ENCODE results near the gene PTGER2. TPM values are rescaled to one million over a fixed set of nuclear protein-coding genes. Genes with fewer than 3 reads are reported as not detected.
A peak's percentile ranks its signal among the peaks of the same experiment; 100 is the strongest.

The PTGER2 gene
- total and polyA plus RNA-seq, 4 experiments from 2014 or later: 29.4 to 259 (median 135) TPM

- Mint-ChIP-seq H3K36me3 (peaks cover 3 to 13% of the 10 kb centered on the region in 2 donors), H3K27me3 (peaks cover 12 to 19% of the 10 kb centered on the region in 2 donors), H3K9me3 (no peaks in the 10 kb centered on the region), H3K4me3 (peak overlapping the region; percentile 92 to 98 (median 96)), H3K27ac (peak overlapping the region in 4 of 7 donors; percentile 32 to 82 (median 64)), H3K4me1 (peaks cover 31 to 65% (median 49%) of the 10 kb centered on the region in 4 donors)
- Histone ChIP-seq H3K27me3 (ENCODE audit: insufficient read depth, low read length) (peaks cover 12% of the 10 kb centered on the region), H3K36me3 (ENCODE audit: insufficient read depth, low read length) (no peaks in the 10 kb centered on the region), H3K9me3 (ENCODE audit: control insufficient read depth in 1 of 2, low read length in 2 of 2) (no peaks in the 10 kb centered on the region), H3K4me3 (ENCODE audit: low read length in 2 of 2) (peak overlapping the region; percentile 60 to 65), H3K4me1 (ENCODE audit: insufficient read depth, low read length) (peaks cover 48% of the 10 kb centered on the region), H3K27ac (ENCODE audit: low read depth, low read length) (no peak overlapping the region)
- ChIA-PET POLR2A (ENCODE audit: partially characterized antibody) (no interaction called here), CTCF (ENCODE audit: partially characterized antibody) (interaction anchor here (1.2 kb wide), 1 partner anchor 225 kb away, joined by 6 read pairs; no protein-coding TSS in a partner anchor)
- intact Hi-C loops (cut with micrococcal nuclease): no loop called here
- DNase-seq: no peak
These were observed 45.0 kb upstream of the PTGER2 start for GRCh38 chr14:52269100-52269499.

- H3K9me3 Mint-ChIP-seq: no peaks in the 10 kb centered on the region
- peaks cover 29 to 62% (median 47%) of the 10 kb centered on the region in 4 donors for H3K4me1 Mint-ChIP-seq
- peaks cover 12 to 19% of the 10 kb centered on the region in 2 donors for H3K27me3 Mint-ChIP-seq
- Histone ChIP-seq H3K4me1 (ENCODE audit: insufficient read depth, low read length) (peaks cover 47% of the 10 kb centered on the region), H3K9me3 (ENCODE audit: control insufficient read depth in 1 of 2, low read length in 2 of 2) (no peaks in the 10 kb centered on the region), H3K27me3 (ENCODE audit: insufficient read depth, low read length) (peaks cover 12% of the 10 kb centered on the region), H3K4me3 (ENCODE audit: low read length in 2 of 2) (peak overlapping the region in 1 of 2 donors; percentile 60), H3K36me3 (ENCODE audit: insufficient read depth, low read length) (no peaks in the 10 kb centered on the region), H3K27ac (ENCODE audit: low read depth, low read length) (no peak overlapping the region)
- ChIA-PET POLR2A (ENCODE audit: partially characterized antibody) (no interaction called here), CTCF (ENCODE audit: partially characterized antibody) (interaction anchor here (1.2 to 4.3 kb wide), 2 partner anchors 124 to 226 kb away, joined by 6 to 16 read pairs; no protein-coding TSS in a partner anchor)
- intact Hi-C loops (cut with micrococcal nuclease): loop anchor here (10.0 kb wide), 1 partner anchor 125 kb away; no protein-coding TSS in a partner anchor
- DNase-seq: no peak
- peaks cover 3 to 13% of the 10 kb centered on the region in 2 donors for H3K36me3 Mint-ChIP-seq
- peak overlapping the region; percentile 46 to 98 (median 96) for H3K4me3 Mint-ChIP-seq
- peak overlapping the region in 1 of 7 donors; percentile 13 for H3K27ac Mint-ChIP-seq
These were observed 44.1 kb upstream of the PTGER2 start for GRCh38 chr14:52269982-52270381.

- Mint-ChIP-seq H3K4me3 (peak overlapping the region in 3 of 8 donors; percentile 1 to 54 (median 13)), H3K27me3 (peaks cover 12 to 19% of the 10 kb centered on the region in 2 donors), H3K27ac (peak overlapping the region in 3 of 7 donors; percentile 35 to 75 (median 70)), H3K9me3 (no peaks in the 10 kb centered on the region), H3K36me3 (peaks cover 3 to 15% of the 10 kb centered on the region in 2 donors), H3K4me1 (peaks cover 18 to 46% (median 34%) of the 10 kb centered on the region in 4 donors)
- intact Hi-C loops (cut with micrococcal nuclease): loop anchor here (10.0 kb wide), 1 partner anchor 127 kb away; no protein-coding TSS in a partner anchor
- H3K36me3 ChIP-seq (ENCODE audit: insufficient read depth, low read length): no peaks in the 10 kb centered on the region
- H3K4me3 ChIP-seq (ENCODE audit: low read length in 2 of 2): no peak overlapping the region
- POLR2A ChIA-PET (ENCODE audit: partially characterized antibody): interaction anchor here (1.1 kb wide), 1 partner anchor 95 kb away, joined by 3 read pairs; no protein-coding TSS in a partner anchor
- H3K4me1 ChIP-seq (ENCODE audit: insufficient read depth, low read length): peaks cover 32% of the 10 kb centered on the region
- DNase-seq: no peak
- CTCF ChIA-PET (ENCODE audit: partially characterized antibody): interaction anchor here (0.8 to 4.3 kb wide), 5 partner anchors 15 to 986 kb away, joined by 3 to 37 read pairs (median 5); no protein-coding TSS in a partner anchor
- no peak overlapping the region for H3K27ac ChIP-seq (ENCODE audit: low read depth, low read length)
- peaks cover 12% of the 10 kb centered on the region for H3K27me3 ChIP-seq (ENCODE audit: insufficient read depth, low read length)
- no peaks in the 10 kb centered on the region for H3K9me3 ChIP-seq (ENCODE audit: control insufficient read depth in 1 of 2, low read length in 2 of 2)
These were observed 42.6 kb upstream of the PTGER2 start for GRCh38 chr14:52271538-52271937.

GRCh38 chr14:52272375-52272774 lies 41.7 kb upstream of the PTGER2 start:
- Histone ChIP-seq H3K27me3 (ENCODE audit: insufficient read depth, low read length) (peaks cover 12% of the 10 kb centered on the region), H3K9me3 (ENCODE audit: control insufficient read depth in 1 of 2, low read length in 2 of 2) (no peaks in the 10 kb centered on the region), H3K4me3 (ENCODE audit: low read length in 2 of 2) (no peak overlapping the region), H3K27ac (ENCODE audit: low read depth, low read length) (no peak overlapping the region), H3K36me3 (ENCODE audit: insufficient read depth, low read length) (no peaks in the 10 kb centered on the region), H3K4me1 (ENCODE audit: insufficient read depth, low read length) (peaks cover 23% of the 10 kb centered on the region)
- intact Hi-C loops (cut with micrococcal nuclease): loop anchor here (1.0 to 10.0 kb wide), 2 partner anchors 128 to 276 kb away; no protein-coding TSS in a partner anchor
- POLR2A ChIA-PET (ENCODE audit: partially characterized antibody): interaction anchor here (1.1 kb wide), 1 partner anchor 96 kb away, joined by 3 read pairs; no protein-coding TSS in a partner anchor
- Mint-ChIP-seq H3K4me3 (peak overlapping the region in 5 of 8 donors; percentile 16 to 73 (median 33)), H3K27ac (peak overlapping the region in 3 of 7 donors; percentile 36 to 74 (median 70)), H3K4me1 (peaks cover 14 to 38% (median 26%) of the 10 kb centered on the region in 4 donors), H3K9me3 (no peaks in the 10 kb centered on the region), H3K27me3 (peaks cover 12 to 16% of the 10 kb centered on the region in 2 donors), H3K36me3 (peaks cover 9 to 17% of the 10 kb centered on the region in 2 donors)
- DNase-seq: peak in 4 of 5 donors; percentile 43 to 49 (median 46)
- CTCF ChIA-PET (ENCODE audit: partially characterized antibody): interaction anchor here (0.7 to 4.3 kb wide), 7 partner anchors 14 to 987 kb away, joined by 3 to 37 read pairs (median 5); no protein-coding TSS in a partner anchor

GRCh38 chr14:52275372-52275771 lies 38.7 kb upstream of the PTGER2 start:
- Mint-ChIP-seq H3K27me3 (peaks cover 2 to 4% of the 10 kb centered on the region in 2 donors), H3K4me3 (peak overlapping the region in 1 of 8 donors; percentile 5), H3K27ac (peak overlapping the region in 1 of 7 donors; percentile 74), H3K9me3 (no peaks in the 10 kb centered on the region), H3K36me3 (peaks cover 8 to 11% of the 10 kb centered on the region in 2 donors), H3K4me1 (peaks cover 3 to 28% (median 18%) of the 10 kb centered on the region in 4 donors)
- Histone ChIP-seq H3K36me3 (ENCODE audit: insufficient read depth, low read length) (no peaks in the 10 kb centered on the region), H3K27ac (ENCODE audit: low read depth, low read length) (no peak overlapping the region), H3K9me3 (ENCODE audit: control insufficient read depth in 1 of 2, low read length in 2 of 2) (no peaks in the 10 kb centered on the region), H3K27me3 (ENCODE audit: insufficient read depth, low read length) (no peaks in the 10 kb centered on the region), H3K4me1 (ENCODE audit: insufficient read depth, low read length) (peaks cover 7% of the 10 kb centered on the region), H3K4me3 (ENCODE audit: low read length in 2 of 2) (no peak overlapping the region)
- no peak for DNase-seq
- POLR2A ChIA-PET (ENCODE audit: partially characterized antibody): no interaction called here
- CTCF ChIA-PET (ENCODE audit: partially characterized antibody): interaction anchor here (1.5 kb wide), 1 partner anchor 142 kb away, joined by 3 read pairs; no protein-coding TSS in a partner anchor
- intact Hi-C loops (cut with micrococcal nuclease): loop anchor here (10.0 kb wide), 1 partner anchor 131 kb away; no protein-coding TSS in a partner anchor

GRCh38 chr14:52277552-52277951 lies 36.6 kb upstream of the PTGER2 start:
- Mint-ChIP-seq H3K4me1 (peaks cover 8 to 35% (median 22%) of the 10 kb centered on the region in 4 donors), H3K27ac (no peak overlapping the region), H3K9me3 (no peaks in the 10 kb centered on the region), H3K36me3 (peaks cover 8% of the 10 kb centered on the region in 2 donors), H3K27me3 (no peaks in the 10 kb centered on the region), H3K4me3 (no peak overlapping the region)
- Histone ChIP-seq H3K27ac (ENCODE audit: low read depth, low read length) (no peak overlapping the region), H3K27me3 (ENCODE audit: insufficient read depth, low read length) (no peaks in the 10 kb centered on the region), H3K4me1 (ENCODE audit: insufficient read depth, low read length) (peaks cover 10% of the 10 kb centered on the region), H3K4me3 (ENCODE audit: low read length in 2 of 2) (no peak overlapping the region), H3K9me3 (ENCODE audit: control insufficient read depth in 1 of 2, low read length in 2 of 2) (no peaks in the 10 kb centered on the region), H3K36me3 (ENCODE audit: insufficient read depth, low read length) (no peaks in the 10 kb centered on the region)
- DNase-seq: no peak
- CTCF ChIA-PET (ENCODE audit: partially characterized antibody): no interaction called here
- intact Hi-C loops (cut with micrococcal nuclease): loop anchor here (10.0 kb wide), 1 partner anchor 133 kb away; no protein-coding TSS in a partner anchor
- POLR2A ChIA-PET (ENCODE audit: partially characterized antibody): no interaction called here

- no peaks in the 10 kb centered on the region for H3K27me3 ChIP-seq (ENCODE audit: insufficient read depth, low read length)
- H3K27me3 Mint-ChIP-seq: no peaks in the 10 kb centered on the region
- H3K9me3 ChIP-seq (ENCODE audit: control insufficient read depth in 1 of 2, low read length in 2 of 2): no peaks in the 10 kb centered on the region
- CTCF ChIA-PET (ENCODE audit: partially characterized antibody): interaction anchor here (0.8 kb wide), 1 partner anchor 19 kb away, joined by 3 read pairs; no protein-coding TSS in a partner anchor
- H3K27ac Mint-ChIP-seq: peak overlapping the region in 1 of 7 donors; percentile 25
- H3K4me1 Mint-ChIP-seq: peaks cover 10 to 33% (median 22%) of the 10 kb centered on the region in 4 donors
- H3K4me1 ChIP-seq (ENCODE audit: insufficient read depth, low read length): peaks cover 10% of the 10 kb centered on the region
- H3K9me3 Mint-ChIP-seq: no peaks in the 10 kb centered on the region
- no peak overlapping the region for H3K4me3 ChIP-seq (ENCODE audit: low read length in 2 of 2)
- H3K36me3 Mint-ChIP-seq: peaks cover 5 to 8% of the 10 kb centered on the region in 2 donors
- no peak overlapping the region for H3K27ac ChIP-seq (ENCODE audit: low read depth, low read length)
- H3K36me3 ChIP-seq (ENCODE audit: insufficient read depth, low read length): no peaks in the 10 kb centered on the region
- POLR2A ChIA-PET (ENCODE audit: partially characterized antibody): interaction anchor here (0.6 to 0.7 kb wide), 2 partner anchors 85 to 293 kb away, joined by 3 to 5 read pairs; no protein-coding TSS in a partner anchor
- H3K4me3 Mint-ChIP-seq: no peak overlapping the region
- intact Hi-C loops (cut with micrococcal nuclease): loop anchor here (10.0 kb wide), 1 partner anchor 135 kb away; no protein-coding TSS in a partner anchor
- DNase-seq: no peak
These were observed 34.7 kb upstream of the PTGER2 start for GRCh38 chr14:52279408-52279807.

Measured in CD4-positive, alpha-beta memory T cell (primary cell).